ENCODE data around the gene CAMKMT.
A peak's percentile ranks its signal among the peaks of the same experiment; 100 is the strongest.
"Not testable (repeated sequence)": the region's sequence is repeated elsewhere in the genome, so short reads cannot be mapped to it uniquely, and the experiment has no call there.

The CAMKMT gene

GRCh38 chr2:44559108-44559507 lies 197.4 kb downstream of the CAMKMT start:
- DNase-seq: no peak

- no peak for DNase-seq
Observed at GRCh38 chr2:44560352-44560751, 198.6 kb downstream of the CAMKMT start.

- no peak for DNase-seq
Observed at GRCh38 chr2:44560941-44561340, 199.2 kb downstream of the CAMKMT start.

- no peak for DNase-seq
Observed at GRCh38 chr2:44562737-44563136, 201.0 kb downstream of the CAMKMT start.

GRCh38 chr2:44564752-44565151 lies 203.0 kb downstream of the CAMKMT start:
- DNase-seq: no peak

- no peak for DNase-seq
Observed at GRCh38 chr2:44566059-44566458, 204.3 kb downstream of the CAMKMT start.

GRCh38 chr2:44569491-44569890 lies 207.7 kb downstream of the CAMKMT start:
- DNase-seq: no peak

GRCh38 chr2:44570271-44570670 lies 208.5 kb downstream of the CAMKMT start:
- DNase-seq: no peak

GRCh38 chr2:44570777-44571176 lies 209.0 kb downstream of the CAMKMT start:
- DNase-seq: no peak

GRCh38 chr2:44572196-44572900 lies 210.6 kb downstream of the CAMKMT start:
- DNase-seq: no peak

GRCh38 chr2:44573996-44574395 lies 212.2 kb downstream of the CAMKMT start:
- DNase-seq: no peak

- no peak for DNase-seq
Observed at GRCh38 chr2:44578471-44579093, 216.8 kb downstream of the CAMKMT start.

- peak in 1 of 2 experiments; percentile 40 for DNase-seq
Observed at GRCh38 chr2:44579115-44579836, 217.5 kb downstream of the CAMKMT start.

- no peak for DNase-seq
Observed at GRCh38 chr2:44579837-44580230, 218.1 kb downstream of the CAMKMT start.

GRCh38 chr2:44580875-44581515 lies 219.2 kb downstream of the CAMKMT start:
- no peak for DNase-seq

GRCh38 chr2:44582363-44583008 lies 220.7 kb downstream of the CAMKMT start:
- DNase-seq: no peak

- DNase-seq: not testable (repeated sequence)
Observed at GRCh38 chr2:44595615-44596014, 233.9 kb downstream of the CAMKMT start.

GRCh38 chr2:44596537-44597320 lies 235.0 kb downstream of the CAMKMT start:
- no peak for DNase-seq

GRCh38 chr2:44598330-44599119 lies 236.8 kb downstream of the CAMKMT start:
- DNase-seq: no peak

- DNase-seq: peak; percentile 6 to 34
Observed at GRCh38 chr2:44599130-44599529, 237.4 kb downstream of the CAMKMT start.

GRCh38 chr2:44602446-44602845 lies 240.7 kb downstream of the CAMKMT start:
- DNase-seq: no peak
